ENCODE measurements around the gene ADAM33. TPM values are rescaled to one million over a fixed set of nuclear protein-coding genes. Genes with fewer than 3 reads are reported as not detected.
A peak's percentile ranks its signal among the peaks of the same experiment; 100 is the strongest.

The ADAM33 gene
- total RNA-seq, 4 donors from 2014 or later, result 5.6 to 175 (median 23.3) TPM

DNA sequence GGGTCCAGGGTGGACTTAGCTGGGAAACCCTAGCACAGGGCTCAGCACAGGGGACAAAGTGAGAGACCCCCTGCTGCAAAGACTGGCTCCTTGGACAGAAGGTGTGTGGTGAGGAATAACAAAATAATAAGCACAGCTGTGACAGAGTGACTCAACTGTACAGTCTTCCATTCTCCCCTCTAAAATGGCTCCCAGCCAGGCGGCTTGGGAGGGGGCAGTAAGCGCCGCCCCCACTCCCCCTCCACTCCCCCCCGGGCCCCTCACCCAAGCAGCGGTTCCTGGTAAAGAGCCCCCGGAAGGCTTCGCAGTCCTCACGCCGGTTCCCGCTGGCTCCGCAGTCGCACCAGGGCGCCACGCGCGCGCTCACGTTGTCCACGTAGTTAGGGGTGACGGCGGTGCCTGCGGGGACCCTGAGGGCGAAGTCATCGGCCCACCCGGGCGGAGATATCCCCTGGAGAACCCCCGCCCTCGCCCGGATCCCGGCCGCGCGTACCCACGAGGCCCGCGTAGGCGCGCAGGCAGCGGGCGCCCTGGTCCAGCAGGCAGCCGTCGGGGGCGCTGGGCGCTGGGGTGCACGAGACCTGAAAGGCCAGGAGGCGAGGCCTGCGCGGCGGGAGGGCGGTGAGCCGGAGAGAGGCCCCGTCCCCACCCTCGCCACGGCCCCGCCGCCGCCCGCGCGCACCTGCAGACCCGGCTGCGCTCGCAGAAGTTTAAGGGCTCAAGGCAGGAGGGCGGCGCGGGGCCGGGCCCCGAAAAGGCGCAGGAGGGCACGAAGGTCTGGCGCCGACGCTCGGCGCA, 21.3 kb downstream of the ADAM33 start:
- no peaks in the 10 kb centered on the region for H3K9me3 ChIP-seq
- TF ChIP-seq POLR2A (IDR thresholded peaks at IDR 0.05) (no peak), CTCF (IDR thresholded peaks at IDR 0.05) (no peak)
- DNase-seq, result peak in 2 of 3 donors; percentile 40 to 41
- no peaks in the 10 kb centered on the region for H3K36me3 ChIP-seq
- no peak overlapping the region for H3K27ac ChIP-seq
- peak overlapping the region in 2 of 4 donors; percentile 13 to 14 for H3K4me3 ChIP-seq
- H3K27me3 ChIP-seq, result peaks cover 0 to 16% of the 10 kb centered on the region in 2 donors
- peaks cover 0 to 11% (median 4%) of the 10 kb centered on the region in 4 donors for H3K4me1 ChIP-seq

GRCh38 chr20:3659492-3660261, 22.1 kb downstream of the ADAM33 start:
- peaks cover 0 to 11% (median 4%) of the 10 kb centered on the region in 4 donors for H3K4me1 ChIP-seq
- H3K9me3 ChIP-seq, result no peaks in the 10 kb centered on the region
- H3K27ac ChIP-seq, result no peak overlapping the region
- H3K27me3 ChIP-seq, result peaks cover 0 to 16% of the 10 kb centered on the region in 2 donors
- no peaks in the 10 kb centered on the region for H3K36me3 ChIP-seq
- H3K4me3 ChIP-seq, result no peak overlapping the region
- TF ChIP-seq POLR2A (IDR thresholded peaks at IDR 0.05) (no peak), CTCF (IDR thresholded peaks at IDR 0.05) (no peak)
- DNase-seq, result peak in 2 of 3 donors; percentile 35 to 39

DNA sequence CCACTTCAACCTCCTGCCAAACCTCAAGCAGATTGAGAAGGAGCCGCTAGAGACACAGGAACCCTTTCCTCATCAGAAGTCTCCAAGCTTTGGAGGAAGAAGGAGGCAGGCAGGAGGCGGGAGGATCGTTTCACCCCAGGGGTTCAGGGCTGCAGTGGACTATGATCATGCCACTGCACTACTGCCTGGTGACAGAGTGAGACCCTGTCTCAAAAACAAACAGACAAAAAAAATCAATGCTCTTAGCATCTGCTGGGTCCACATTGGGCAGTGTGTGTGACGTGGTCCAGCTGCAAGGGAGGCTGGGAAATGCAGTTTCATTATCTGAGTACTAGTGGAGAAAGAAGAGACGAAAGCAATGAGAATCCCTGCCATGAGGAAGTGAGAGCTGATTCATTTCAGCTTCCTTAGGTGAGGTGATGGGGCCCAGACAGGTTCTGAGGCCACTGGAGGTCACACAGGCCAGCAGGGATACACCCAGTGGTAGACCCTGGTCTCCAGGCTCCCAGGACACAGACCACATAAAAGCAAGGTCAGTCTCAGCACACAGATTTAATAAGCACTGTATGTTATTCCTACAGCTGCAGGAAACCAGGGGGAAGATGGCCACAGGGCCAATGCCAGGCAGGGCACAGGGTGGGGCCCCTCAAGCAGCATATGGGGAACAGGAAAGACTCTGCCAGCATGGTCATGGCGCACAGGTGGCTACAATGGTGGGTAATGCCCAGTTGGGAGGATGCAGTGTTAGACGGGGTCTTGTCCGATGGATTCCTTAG, 22.9 kb downstream of the ADAM33 start:
- peaks cover 0 to 11% (median 4%) of the 10 kb centered on the region in 4 donors for H3K4me1 ChIP-seq
- H3K9me3 ChIP-seq, result no peaks in the 10 kb centered on the region
- TF ChIP-seq POLR2A (IDR thresholded peaks at IDR 0.05) (no peak), CTCF (IDR thresholded peaks at IDR 0.05) (no peak)
- H3K4me3 ChIP-seq, result no peak overlapping the region
- H3K27ac ChIP-seq, result no peak overlapping the region
- H3K36me3 ChIP-seq, result no peaks in the 10 kb centered on the region
- DNase-seq, result peak in 1 of 3 donors; percentile 30
- peaks cover 0 to 16% of the 10 kb centered on the region in 2 donors for H3K27me3 ChIP-seq

GRCh38 chr20:3658019-3658715, 23.6 kb downstream of the ADAM33 start:
- Histone ChIP-seq H3K27me3 (peaks cover 0 to 16% of the 10 kb centered on the region in 2 donors), H3K36me3 (no peaks in the 10 kb centered on the region), H3K4me3 (no peak overlapping the region), H3K4me1 (peaks cover 0 to 11% (median 4%) of the 10 kb centered on the region in 4 donors), H3K27ac (no peak overlapping the region), H3K9me3 (no peaks in the 10 kb centered on the region)
- no peak for TF ChIP-seq CTCF (IDR thresholded peaks at IDR 0.05)
- TF ChIP-seq POLR2A (IDR thresholded peaks at IDR 0.05), result no peak
- DNase-seq, result peak in 1 of 3 donors; percentile 14

GRCh38 chr20:3655131-3655405, 26.7 kb downstream of the ADAM33 start:
- peaks cover 0 to 2% of the 10 kb centered on the region in 2 donors for H3K27me3 ChIP-seq
- no peaks in the 10 kb centered on the region for H3K9me3 ChIP-seq
- no peaks in the 10 kb centered on the region for H3K36me3 ChIP-seq
- no peaks in the 10 kb centered on the region for H3K4me1 ChIP-seq
- no peak for TF ChIP-seq CTCF (IDR thresholded peaks at IDR 0.05)
- no peak overlapping the region for H3K27ac ChIP-seq
- no peak overlapping the region for H3K4me3 ChIP-seq
- peak in 1 of 3 donors; percentile 33 for DNase-seq

Data from Peyer's patch (tissue), 4 donors.